Stimulated activated CD4-positive, alpha-beta T cell treated with anti-CD3 and anti-CD28 coated beads, Interleukin-1b, Interleukin-23, amount 100 ng/mL, for 4 hours (primary cell): ENCODE measurements around the gene MRGPRF.

ENCODE experiments used
- DNase-seq, 2 donors: peaks; one replicate each; pipeline ENCODE4 v3.0.0-alpha.2; 2020; ENCODE audit warnings: low read depth in 2 of 2

The MRGPRF gene

DNA sequence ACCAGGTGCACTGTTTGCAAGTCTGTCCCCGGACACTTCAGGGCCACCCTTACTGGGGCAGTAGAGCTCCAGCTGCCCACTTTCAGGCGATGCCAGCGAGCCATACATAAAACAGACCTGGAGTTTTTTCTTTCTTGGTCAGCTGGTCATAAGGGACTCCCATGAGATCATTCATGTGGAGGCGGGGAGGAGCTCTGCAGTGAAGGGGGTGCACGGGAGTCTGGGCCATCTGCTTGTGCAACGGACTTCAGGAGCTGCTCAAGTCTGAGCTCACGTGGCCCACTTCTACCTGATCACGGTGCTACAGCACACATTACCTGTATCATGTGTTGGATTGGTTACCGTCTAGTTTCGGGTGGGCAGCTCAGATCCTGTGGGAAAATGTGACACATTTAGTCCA is 9.2 kb upstream of the MRGPRF start:
- DNase-seq, result no peak

DNA sequence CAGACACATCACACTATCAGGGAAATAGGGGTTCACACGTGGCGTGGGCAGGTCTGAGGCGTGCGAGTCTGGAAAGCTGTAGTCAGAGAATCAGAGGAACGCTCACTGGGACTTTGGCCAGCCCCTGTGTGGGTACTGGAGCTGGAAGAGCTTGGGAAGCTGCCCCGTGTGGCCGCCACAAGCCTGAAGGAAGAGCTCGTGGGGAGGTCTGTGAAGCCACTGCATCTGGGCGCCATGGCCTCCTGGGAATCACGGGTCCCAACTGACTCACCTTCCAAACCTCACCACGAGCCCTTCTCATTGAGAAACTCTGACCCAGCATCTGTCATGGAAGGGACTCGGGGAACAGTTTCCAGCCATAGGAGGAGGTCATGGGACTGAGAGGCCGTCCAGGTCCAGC is 5.9 kb upstream of the MRGPRF start:
- no peak for DNase-seq

DNA sequence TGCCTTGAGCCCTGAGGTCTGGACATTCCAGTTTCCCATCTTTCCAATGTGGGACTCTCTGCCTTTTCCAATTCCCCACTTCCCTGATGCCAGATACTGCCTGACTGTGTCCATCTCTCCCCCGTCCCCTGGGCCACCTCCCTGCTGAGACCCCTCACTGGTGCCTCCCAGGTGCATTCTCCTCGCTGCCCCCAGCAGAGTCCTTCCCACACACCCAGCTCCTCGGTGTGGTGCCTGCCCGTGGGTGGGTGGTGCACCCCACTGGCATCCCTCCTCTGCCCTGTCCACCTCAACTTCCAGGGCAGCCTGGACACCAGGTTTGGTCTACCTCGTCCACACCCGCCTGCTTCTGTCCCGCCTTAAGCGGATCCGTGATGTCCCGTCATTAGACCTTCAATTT is 4.9 kb upstream of the MRGPRF start:
- no peak for DNase-seq

DNA sequence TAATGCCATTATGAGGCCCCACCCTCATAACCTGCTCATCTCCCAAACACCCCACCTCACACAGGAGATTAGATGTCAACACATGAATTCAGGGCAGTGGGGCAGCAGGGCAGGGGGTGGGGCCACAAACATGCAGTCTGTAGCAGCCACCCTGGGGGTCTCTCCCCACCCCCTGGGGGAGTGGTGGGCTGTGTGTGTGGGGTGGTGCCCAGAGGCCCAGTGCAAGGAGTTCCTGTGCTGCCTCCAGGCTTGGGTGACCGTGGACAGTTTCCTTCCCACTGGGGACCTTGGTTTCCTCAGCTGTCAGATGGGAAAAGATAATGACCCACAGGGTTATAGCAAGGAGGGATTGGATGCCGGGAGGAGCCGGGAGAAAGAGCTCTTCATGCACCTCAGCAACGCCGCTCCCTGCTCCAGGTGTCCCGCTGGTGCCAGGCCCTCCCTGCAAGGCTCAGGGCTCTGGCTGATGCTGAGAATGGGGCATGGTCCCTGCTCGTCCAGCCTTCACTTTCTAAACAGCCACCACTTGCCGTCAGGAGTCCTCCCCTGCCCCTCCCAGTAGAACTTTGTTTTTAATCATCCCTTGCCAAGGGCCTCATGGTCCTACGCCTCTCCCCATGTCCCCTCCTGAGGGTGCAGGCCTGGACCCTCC is 2.0 kb upstream of the MRGPRF start:
- no peak for DNase-seq

DNA sequence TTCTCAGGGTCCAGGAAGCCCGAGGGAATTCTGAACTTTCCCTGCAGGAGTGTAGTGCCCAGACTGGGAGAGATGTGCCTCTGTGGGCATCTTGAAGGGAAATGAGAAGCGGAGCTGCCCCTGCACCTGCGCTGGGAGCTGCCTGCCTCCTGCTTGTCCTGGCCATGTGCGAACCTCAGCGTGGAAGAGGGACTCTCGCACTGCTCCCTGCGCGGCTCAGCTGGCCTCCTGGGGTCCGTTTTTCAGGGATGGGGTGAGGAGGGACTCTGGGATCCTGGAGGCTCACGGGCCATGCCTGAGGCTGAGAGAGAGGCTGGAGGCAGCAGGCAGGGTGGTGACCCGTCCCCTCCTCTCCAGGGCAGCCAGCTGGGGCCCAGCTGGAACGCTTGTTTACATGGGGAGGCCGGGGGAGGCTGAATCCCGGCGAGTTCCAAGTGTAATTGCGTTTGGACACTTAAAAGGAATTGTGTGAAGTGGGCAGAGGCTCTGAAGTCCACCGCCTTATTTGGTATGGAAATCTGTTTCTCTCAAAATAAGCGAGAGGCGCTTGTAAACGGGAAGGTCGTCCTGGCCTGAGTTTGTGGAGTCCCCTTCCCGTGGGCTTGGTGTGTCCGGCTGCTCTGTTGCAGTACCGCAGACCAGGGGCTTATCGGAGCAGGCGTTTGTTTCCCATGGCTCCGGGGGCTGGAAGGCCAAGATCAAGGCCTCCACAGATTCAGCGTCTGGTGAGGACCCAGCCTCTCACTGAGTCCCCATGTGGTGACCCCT is 1.2 kb upstream of the MRGPRF start:
- DNase-seq, result no peak

DNA sequence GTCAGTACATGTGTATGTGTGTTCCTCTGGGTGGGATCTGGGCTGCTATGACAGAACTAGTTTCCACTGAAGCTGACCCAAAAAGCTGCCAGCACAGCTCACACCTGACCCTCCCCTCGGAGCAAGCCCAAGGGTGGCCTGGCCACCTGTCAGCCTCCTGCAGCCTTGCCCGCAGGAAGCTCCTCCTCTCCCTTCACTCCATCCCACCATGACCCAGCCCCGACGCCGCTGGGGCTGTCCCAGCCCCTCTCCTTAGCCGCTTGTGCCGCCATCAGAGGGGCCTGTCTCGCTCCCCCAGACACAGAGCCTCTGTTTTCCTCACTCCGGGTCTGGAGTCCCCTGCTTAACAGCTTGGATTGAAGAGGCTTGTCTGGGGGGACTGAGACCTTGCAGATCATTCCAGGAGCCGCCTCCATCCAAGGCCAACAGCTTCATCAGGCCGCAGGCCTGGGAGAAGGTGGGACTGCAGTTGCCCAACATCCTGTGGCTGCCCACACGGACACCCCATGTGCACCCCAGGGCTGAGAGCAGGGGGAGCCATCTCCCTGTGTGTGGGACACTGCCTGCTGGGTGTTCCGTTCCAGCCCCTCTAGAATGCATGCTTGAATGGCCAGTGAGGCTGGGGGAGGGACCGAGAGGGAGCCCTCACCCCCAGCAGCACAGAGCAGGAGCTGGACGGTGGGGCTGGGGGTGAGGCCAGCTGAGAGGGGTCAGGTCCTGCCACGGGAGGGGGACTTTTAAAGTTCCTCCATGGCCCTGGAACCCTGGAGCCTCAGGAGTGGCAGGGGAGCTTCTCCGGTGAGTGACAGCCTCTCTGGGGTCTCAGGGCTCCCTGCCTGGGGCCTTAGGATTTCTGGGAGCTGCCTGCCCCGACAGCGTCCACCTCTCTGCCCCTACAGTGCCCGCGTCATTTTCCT is 696 bp downstream of the MRGPRF start:
- no peak for DNase-seq

DNA sequence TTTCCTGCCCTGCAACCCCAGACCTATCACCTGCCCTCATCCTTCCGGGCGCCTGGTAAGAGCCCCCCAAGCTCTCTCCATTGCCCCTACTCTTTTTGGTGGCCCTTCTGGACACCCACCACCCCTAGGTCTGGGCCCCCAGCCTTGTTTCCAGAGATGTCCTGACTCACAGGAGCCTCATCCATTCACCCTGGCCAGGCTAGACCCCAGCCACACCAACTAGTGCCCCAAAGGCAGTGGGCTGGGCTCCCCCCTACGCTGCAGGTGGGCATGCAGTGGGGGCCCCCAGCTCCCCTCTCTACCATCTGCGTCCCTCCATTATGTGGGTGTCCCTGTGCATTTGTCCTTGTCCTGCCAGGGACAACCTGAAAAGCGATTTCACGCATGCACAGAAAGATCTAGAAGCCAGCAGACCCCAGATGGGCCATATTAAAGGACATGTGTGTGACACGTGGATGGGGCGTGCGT is 1.4 kb downstream of the MRGPRF start:
- DNase-seq, result no peak

DNA sequence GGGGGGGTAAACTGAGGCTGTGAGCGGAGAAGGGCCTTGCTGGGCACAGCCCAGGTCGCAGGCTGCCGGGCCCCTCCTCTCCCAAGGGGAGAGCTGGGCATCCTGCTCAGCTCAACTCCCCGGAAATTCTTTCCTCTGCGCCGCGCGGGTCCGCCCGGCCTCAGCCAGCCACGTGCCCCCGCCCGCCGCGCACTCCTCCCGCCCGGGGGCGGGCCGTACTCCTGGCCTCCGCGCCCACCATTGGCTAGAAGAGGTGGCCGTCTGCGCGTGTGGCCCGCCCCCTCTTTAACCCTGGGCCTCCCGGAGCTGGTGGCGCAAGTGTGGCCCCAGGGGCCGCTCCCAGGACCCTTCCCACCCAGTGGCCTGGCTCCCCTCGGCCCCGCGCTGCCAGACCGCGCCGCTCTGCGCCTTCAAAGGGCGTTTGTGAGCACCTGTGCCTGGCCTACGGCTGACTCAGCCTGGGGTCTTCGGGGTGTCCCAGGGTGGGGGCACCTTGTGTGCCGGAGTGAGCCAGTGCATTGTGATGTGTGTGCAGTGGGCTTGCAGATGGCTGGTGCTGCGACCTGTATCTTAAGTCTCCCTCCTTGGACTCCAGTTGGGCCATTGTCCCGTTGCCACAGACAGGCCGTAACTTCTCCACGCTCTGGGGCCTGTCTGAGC is 2.0 kb downstream of the MRGPRF start:
- DNase-seq, result peak in 1 of 2 donors; percentile 38

DNA sequence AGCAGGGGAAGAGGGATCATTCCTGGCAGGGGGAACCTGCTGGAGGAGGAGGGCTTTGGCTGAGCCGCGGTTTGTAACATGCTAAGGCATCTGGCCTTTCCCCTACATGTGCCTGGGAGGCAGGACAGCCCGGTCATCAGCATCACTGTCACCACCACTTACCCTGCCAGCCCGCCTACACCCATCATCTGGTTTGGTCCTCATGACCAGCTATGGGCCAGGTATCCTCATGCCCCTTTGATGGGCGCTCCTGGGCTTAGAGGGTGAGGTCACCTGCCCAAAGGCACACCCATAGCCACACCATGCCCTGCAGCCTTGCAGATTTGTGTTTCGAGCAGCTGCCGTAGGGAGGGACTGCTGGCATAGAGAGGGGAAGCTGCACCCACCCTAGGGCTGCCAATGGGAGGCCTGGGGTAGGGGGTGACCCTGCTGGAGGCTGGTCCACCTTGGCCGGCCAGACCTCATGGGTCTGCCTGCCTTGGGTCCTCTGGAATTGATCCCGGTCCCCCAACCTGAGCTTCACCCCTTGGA is 2.6 kb downstream of the MRGPRF start:
- no peak for DNase-seq

DNA sequence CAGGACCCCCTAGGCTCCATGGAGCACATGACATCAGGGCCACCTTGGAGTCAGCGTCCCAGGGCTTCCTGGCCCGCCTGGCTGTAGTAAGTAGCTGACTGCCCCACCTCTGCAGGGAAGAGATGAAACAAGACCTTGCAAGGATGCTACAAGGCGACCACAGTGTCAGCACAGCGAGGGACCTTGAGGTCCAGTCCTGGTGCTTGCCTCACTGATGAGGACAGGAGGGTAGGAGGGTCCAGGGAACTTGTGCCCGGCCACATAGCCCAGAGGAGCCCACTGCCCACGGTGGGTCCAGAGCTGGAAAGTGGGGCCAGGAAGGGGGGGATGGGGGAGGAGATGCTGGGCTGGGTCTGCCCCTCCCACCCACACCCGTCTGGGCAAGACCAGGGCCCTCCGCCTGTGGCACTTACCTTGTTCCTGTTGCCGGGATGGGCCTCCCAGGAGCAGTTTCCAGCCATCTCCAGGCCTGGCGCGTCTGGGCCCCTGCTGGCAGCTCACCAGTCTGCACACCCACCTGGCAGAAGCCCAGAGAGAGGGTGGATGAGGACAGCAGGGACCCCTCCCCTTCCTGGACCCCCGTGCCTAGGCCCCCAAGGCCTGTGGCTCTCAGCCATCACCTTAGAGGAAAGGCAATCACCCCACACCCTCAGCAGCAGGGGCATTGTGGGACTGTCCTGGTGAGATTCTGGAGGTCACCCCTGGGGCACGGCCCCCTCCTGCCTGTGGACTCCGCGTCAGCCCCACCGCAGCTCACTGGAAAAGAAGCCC is 3.4 kb downstream of the MRGPRF start:
- DNase-seq, result no peak

DNA sequence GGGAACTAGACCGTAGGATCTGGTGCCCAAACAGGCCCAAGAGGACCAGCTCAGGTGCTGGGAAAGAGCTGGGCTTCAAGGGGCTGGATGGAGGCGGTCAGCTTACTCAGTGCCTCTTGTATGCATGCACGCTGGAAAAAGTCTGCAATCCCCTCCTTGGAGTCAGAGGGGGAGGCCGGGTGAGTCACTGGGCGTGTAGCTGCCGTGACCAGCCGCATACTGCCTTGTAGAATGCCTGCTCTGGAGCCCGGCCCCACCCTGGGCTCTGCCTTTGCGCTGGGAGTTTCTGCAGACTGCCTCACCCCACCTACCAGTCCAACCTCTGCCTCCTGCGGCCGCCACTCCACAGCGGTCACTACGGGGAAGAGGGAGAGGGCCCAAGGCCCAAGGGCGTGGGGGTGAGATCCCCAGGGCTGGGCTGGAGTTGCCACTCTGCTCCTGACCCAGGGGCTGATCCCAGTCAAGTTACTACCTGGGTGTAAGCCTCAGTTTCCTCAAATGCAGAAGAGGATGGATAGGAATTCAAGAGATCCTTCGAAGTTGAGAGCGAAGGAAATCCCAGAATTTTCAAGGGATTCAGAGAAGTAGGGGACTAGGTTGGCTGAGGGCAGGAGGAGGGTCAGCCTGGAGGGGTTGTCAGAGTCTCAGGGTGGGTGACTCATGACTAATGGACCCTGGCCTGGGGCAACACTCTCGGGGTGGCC is 4.2 kb downstream of the MRGPRF start:
- no peak for DNase-seq

DNA sequence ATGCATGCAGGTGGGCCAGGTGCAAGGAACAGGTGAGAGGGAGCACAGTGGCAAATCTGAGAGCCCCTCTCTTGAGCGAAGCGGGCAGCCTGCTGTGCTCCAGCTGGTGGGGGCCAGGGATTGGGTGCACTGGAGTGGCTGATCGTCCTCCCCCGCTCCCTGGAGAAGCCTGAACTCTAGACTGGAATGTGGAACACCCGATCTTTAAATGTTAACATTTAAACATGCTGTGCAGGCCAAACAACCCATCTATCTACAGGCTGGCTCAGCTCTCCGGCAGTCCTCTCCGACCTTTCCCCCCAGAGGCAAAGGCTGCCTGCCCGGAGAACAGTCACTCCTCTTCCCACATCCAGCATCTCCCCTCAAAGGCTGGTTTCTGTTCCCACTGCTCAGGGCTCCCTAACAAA is 5.1 kb downstream of the MRGPRF start:
- no peak for DNase-seq

DNA sequence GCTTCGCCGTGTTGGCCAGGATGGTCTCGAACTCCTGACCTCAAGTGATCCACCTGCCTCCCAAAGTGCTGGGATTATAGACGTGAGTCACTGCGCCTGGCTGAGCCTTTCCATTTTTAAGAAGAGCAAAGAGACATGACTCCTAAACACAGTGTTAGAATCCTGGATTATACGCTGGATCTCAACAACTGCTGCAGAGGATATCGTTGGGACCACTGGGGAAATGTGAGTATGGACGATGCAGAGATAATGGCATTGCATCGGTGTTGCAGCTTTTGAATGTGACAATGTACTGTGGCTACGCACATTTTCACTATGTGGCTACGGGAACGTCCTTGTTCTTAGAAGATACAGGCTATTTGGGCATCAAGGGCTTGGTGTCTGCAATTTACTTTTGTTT is 6.2 kb downstream of the MRGPRF start:
- no peak for DNase-seq

DNA sequence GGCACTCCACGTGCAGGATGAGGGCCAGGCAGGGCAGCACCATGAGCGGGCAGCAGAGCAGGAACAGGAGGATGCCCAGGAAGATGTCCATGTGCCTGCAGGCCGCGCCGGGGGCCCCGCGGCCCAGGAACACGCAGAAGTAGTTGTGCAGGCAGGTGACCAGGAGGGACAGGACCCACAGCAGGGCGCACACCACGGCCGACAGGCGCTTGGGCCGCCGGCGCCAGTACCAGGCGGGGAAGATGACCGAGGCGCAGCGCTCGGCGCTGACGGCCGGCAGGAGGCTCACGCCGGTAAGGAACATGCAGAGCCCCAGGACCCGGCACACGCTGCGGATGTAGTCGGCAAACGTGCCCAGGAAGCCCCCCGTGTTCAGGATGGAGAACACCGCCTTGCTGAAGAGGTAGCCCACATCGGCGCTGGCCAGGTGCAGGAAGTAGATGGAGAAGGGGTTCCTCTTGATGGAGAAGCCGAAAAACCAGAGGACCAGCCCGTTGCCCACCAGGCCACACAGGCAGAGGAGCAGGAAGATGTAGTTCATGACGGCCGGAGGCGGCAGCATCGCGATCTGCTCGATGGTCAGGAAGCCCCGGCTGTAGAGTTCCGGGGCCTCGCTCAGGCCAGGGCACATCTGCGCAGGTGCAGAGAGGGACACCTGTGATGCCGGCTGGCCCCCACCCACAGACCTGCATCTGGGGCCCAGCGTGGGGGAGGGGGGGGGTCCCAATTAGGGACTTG is 7.2 kb downstream of the MRGPRF start:
- no peak for DNase-seq

DNA sequence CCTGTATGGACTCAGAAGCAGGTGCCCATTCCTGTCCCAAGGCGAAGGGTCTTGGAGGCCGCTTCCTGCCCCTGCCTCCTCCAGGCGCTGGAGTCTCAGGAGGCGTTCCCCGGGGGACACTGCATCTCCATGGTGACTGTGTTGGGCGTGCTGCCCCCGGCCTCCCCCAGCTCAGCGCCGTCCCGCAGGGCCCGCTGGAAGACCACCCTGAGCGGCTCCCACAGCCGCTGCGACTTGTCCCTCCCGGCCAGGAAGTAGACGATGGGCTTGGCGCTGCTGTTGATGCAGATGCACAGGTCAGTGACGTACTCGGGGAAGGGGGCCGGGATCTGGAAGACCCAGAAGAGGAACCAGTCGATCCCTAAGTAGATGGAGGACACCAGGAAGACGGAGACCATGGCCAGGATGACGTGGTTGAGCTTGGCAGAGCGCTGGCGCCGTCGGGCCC is 7.8 kb downstream of the MRGPRF start:
- DNase-seq, result no peak

DNA sequence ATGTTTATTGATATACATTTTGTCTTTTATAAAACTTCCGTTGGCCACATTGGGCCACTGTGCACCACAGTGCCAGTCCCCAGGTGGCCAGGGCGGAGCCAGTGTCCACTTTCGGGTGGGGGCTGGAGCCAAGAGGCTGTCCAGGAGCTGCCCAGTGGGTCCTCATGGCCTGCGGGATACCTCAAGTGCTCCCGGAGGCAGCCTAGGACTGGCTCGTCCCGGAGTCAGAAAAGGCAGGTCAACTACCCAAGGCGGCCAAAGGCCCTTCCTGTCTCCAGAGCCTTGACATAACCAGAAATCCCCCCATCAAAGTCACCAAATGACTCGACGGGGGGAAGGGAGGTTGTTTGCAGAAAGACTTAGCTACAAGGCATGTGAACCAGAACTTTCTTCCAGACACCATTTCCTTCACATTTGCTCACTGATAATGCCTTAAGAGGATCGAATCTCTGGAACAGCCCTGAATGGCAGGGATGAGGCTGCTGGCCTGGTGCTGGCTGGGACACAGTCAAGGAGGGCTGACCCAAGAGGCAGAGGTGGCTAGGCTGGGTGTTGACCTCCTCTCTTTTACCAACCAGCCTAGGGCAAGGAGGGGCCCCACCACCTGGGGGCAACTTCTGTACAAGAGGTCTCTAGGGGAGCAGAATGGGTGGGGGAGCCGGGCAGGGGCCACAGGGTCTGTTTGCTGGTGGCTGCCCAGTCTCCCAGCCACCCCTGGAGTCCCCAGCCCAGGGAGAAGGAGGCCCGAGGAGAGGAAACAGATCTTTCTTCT is 8.4 kb downstream of the MRGPRF start:
- DNase-seq, result no peak

DNA sequence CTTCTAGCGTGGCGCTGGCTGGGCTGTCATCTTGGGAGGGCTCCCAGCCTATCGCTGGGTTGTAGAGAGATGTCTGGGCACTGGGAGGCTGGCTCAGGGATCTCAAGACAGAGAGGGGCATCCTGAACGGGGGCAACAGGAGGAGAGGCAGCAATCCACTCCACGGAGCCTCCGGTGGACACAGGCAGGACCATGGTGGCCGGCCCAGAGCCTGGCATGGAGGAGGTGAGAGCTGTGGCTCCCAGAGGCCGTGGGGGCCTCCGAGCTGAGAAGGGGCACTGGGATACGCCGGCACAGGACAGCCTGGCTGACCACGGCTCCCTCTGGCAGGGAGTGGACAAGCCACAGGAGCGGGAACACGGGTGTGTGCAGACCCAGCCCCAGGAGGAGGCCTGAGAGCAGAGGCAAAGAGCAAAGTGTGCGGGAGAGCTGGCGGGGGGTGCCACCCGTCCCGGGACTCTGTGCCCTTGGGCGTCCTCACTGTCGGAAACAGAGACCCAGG is 9.1 kb downstream of the MRGPRF start:
- DNase-seq, result no peak

DNA sequence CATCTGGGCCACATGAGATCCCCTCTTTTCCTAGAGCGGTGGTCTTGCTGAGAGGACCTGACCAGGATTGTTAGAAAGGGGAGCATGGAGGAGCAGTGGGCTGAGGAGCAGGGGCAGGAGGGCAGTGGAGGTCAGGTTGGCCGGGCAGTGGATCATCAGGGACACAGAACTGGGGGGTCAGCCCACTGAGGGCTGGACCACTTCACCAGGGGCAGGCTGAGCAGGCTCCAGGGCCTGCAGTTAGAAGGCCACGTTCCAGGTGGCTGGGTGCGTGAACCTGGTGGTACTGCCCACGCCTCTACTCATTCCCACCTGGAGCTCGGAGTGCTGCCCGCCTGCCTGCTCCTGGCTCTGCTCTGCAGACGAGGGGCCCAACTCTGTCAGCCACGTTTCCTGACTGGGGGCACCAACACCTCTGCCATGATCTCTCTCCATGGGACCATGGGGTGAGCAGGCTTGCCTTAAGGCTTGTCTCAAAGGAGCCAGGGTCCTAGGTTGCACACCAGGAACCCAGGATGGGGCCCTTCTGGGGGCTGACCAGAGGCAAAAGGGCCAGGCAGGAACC is 9.7 kb downstream of the MRGPRF start:
- no peak for DNase-seq
